Measurements from ENCODE around the gene CLEC2L.

DNA sequence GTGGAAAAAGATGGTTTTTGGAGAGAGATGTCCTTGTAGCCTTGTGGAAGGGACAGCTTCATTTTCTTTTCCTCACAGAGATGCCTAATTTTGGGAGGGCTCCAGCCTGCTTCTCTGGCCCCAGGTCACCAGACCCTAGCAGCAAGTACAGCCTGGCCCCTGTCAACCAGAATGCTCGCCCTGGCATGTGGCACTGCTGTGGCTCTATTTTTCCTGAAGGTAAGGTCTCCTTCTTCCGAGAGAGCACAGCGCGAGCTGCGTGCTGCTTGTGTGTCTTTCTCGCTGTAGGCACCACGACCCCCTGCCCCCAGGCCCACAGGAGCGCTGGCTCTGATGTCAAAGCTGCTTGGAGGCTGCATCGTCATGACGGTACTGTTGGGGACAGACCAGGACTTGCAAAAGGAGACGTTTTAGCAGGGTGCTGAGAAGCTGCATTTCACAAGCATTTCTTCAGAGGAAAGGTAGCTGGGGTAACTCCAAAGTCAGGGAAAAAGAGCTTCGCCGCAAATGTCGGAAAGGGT is 58.7 kb downstream of the CLEC2L start:
- TF ChIP-seq, protein P1, sequence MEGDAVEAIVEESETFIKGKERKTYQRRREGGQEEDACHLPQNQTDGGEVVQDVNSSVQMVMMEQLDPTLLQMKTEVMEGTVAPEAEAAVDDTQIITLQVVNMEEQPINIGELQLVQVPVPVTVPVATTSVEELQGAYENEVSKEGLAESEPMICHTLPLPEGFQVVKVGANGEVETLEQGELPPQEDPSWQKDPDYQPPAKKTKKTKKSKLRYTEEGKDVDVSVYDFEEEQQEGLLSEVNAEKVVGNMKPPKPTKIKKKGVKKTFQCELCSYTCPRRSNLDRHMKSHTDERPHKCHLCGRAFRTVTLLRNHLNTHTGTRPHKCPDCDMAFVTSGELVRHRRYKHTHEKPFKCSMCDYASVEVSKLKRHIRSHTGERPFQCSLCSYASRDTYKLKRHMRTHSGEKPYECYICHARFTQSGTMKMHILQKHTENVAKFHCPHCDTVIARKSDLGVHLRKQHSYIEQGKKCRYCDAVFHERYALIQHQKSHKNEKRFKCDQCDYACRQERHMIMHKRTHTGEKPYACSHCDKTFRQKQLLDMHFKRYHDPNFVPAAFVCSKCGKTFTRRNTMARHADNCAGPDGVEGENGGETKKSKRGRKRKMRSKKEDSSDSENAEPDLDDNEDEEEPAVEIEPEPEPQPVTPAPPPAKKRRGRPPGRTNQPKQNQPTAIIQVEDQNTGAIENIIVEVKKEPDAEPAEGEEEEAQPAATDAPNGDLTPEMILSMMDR (IDR thresholded peaks at IDR 0.05; ENCODE audit: poor library complexity, severe bottlenecking): no peak
- TF ChIP-seq POLR2AphosphoS5 (IDR thresholded peaks at IDR 0.05) (no peak), EP300 (conservative IDR thresholded peaks at IDR 0.05; ENCODE audit: poor library complexity, severe bottlenecking) (no peak), TAF1 (IDR thresholded peaks at IDR 0.05; ENCODE audit: low read depth) (no peak), EZH2 (IDR thresholded peaks at IDR 0.05; ENCODE audit: borderline replicate concordance, insufficient read depth, low read length, poor library complexity, severe bottlenecking) (no peak), SMC3 (conservative IDR thresholded peaks at IDR 0.05; ENCODE audit: poor library complexity) (no peak), MXI1 (conservative IDR thresholded peaks at IDR 0.05; ENCODE audit: poor library complexity, severe bottlenecking) (no peak)
- TF ChIP-seq, protein P2, sequence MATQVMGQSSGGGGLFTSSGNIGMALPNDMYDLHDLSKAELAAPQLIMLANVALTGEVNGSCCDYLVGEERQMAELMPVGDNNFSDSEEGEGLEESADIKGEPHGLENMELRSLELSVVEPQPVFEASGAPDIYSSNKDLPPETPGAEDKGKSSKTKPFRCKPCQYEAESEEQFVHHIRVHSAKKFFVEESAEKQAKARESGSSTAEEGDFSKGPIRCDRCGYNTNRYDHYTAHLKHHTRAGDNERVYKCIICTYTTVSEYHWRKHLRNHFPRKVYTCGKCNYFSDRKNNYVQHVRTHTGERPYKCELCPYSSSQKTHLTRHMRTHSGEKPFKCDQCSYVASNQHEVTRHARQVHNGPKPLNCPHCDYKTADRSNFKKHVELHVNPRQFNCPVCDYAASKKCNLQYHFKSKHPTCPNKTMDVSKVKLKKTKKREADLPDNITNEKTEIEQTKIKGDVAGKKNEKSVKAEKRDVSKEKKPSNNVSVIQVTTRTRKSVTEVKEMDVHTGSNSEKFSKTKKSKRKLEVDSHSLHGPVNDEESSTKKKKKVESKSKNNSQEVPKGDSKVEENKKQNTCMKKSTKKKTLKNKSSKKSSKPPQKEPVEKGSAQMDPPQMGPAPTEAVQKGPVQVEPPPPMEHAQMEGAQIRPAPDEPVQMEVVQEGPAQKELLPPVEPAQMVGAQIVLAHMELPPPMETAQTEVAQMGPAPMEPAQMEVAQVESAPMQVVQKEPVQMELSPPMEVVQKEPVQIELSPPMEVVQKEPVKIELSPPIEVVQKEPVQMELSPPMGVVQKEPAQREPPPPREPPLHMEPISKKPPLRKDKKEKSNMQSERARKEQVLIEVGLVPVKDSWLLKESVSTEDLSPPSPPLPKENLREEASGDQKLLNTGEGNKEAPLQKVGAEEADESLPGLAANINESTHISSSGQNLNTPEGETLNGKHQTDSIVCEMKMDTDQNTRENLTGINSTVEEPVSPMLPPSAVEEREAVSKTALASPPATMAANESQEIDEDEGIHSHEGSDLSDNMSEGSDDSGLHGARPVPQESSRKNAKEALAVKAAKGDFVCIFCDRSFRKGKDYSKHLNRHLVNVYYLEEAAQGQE (IDR thresholded peaks at IDR 0.05; ENCODE audit: borderline replicate concordance): no peak

All from neural cell (in vitro differentiated cells).